GM06990 (cell line): Measurements from ENCODE around the gene ST6GALNAC3.

Experiments
- DNase-seq: peaks from one replicate; pipeline ENCODE4 v3.0.0-alpha.2; 2011; ENCODE audit not compliant: insufficient read length; ENCODE audit errors: extremely low read depth
- H3K27me3 ChIP-seq: replicated peaks from 2 replicates; pipeline ENCODE4 v1.6.0; 2011; ENCODE audit warnings: low read length; ENCODE audit not compliant: control insufficient read depth, insufficient read depth
- H3K36me3 ChIP-seq: 2 replicates; pipeline ENCODE4 v1.5.1; 2011; ENCODE audit warnings: low read length; ENCODE audit not compliant: control insufficient read depth, insufficient read depth
- H3K4me3 ChIP-seq: replicated peaks from 2 replicates; pipeline ENCODE4 v1.5.1; 2011; ENCODE audit warnings: low read depth, mild to moderate bottlenecking, control low read depth, low read length
- TF ChIP-seq, protein P1 (sequence below): IDR thresholded peaks from 2 replicates; pipeline ENCODE4 v1.5.1; 2011; ENCODE audit warnings: low read length, control low read depth, mild to moderate bottlenecking, inconsistent platforms; ENCODE audit not compliant: insufficient read depth, poor library complexity, severe bottlenecking

The ST6GALNAC3 gene

DNA sequence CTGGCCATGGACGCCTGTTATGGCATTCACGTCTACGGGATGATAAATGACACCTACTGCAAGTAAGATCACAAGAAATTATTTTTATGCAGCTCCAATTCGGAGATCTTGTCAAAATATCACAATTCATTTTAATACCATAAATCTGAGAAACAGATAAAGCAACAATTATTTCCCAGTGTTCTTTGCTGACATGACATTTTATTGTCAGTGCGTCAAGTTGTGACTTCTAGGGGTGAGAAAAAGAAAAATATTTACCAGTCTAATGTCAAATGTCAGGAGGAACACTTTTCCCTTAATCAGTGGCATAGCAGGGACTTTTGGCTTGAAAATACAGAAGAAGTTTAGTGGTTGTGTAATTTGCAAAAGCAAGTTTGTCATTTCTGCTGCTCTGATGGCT is 553.0 kb downstream of the ST6GALNAC3 start:
- DNase-seq: no peak
- Histone ChIP-seq H3K36me3 (no peaks in the 10 kb centered on the region), H3K4me3 (no peak overlapping the region), H3K27me3 (no peaks in the 10 kb centered on the region; the same call in 1 of the 2 replicates)
- TF ChIP-seq, protein P1, sequence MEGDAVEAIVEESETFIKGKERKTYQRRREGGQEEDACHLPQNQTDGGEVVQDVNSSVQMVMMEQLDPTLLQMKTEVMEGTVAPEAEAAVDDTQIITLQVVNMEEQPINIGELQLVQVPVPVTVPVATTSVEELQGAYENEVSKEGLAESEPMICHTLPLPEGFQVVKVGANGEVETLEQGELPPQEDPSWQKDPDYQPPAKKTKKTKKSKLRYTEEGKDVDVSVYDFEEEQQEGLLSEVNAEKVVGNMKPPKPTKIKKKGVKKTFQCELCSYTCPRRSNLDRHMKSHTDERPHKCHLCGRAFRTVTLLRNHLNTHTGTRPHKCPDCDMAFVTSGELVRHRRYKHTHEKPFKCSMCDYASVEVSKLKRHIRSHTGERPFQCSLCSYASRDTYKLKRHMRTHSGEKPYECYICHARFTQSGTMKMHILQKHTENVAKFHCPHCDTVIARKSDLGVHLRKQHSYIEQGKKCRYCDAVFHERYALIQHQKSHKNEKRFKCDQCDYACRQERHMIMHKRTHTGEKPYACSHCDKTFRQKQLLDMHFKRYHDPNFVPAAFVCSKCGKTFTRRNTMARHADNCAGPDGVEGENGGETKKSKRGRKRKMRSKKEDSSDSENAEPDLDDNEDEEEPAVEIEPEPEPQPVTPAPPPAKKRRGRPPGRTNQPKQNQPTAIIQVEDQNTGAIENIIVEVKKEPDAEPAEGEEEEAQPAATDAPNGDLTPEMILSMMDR: no peak

DNA sequence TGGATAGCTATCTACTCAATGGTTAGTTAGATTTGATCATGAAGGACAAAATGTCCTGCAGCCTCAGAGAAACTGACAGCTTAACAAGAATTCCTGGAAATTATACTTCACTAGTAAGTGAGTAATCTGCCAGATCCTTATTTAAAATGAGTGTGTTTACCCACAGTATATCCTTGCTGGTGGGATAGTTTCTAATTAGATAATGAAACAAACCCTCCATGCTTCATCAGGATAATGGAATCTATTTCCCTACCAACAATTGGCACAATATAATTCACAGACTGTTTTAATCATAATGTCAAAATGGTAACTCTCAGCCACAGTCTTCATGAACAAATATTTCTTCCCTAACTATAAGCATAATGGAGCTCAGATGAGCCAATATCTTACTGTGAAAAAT is 553.4 kb downstream of the ST6GALNAC3 start:
- Histone ChIP-seq H3K4me3 (no peak overlapping the region), H3K36me3 (no peaks in the 10 kb centered on the region), H3K27me3 (no peaks in the 10 kb centered on the region; the same call in 1 of the 2 replicates)
- TF ChIP-seq, protein P1: no peak
- DNase-seq: no peak

DNA sequence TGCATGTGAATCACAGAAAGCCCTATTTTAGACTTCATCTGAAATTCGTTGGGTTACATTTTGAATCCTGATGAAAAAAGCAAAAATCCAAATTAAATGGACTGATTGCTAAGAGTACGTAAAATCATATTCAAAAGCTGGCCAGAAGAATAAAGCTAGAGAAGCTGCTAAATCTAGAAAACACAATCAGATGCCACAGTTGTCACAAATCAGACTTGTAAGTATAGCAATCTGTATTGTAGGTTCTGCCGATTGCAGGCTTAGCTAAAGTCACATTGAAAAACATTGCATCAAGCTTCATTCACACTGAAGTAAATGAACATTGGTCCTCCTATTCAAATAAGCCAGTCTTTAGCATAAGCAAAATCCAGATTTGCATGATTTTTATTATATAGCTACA is 557.6 kb downstream of the ST6GALNAC3 start:
- Histone ChIP-seq H3K4me3 (no peak overlapping the region), H3K36me3 (no peaks in the 10 kb centered on the region), H3K27me3 (no peaks in the 10 kb centered on the region; the same call in 1 of the 2 replicates)
- DNase-seq: no peak
- TF ChIP-seq, protein P1: no peak

DNA sequence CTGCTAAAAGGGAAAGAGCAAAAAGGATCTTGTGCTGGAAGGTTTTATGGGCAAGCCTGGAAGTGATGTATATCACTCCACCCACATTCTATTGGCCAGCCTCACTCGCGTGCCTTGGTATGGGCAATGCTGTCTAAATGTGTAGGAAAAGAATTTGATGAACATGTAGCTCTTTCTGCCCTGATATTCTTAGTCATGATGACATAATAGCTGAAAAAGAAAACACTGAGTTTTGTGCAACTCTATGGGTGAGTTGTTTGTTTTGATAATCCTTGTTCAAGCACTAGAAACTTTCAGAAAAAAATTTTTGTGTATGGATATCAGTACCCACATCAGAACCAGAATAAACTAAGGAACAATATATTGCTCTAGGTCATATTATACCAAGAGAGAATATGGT is 561.2 kb downstream of the ST6GALNAC3 start:
- Histone ChIP-seq H3K27me3 (no peaks in the 10 kb centered on the region), H3K36me3 (no peaks in the 10 kb centered on the region), H3K4me3 (no peak overlapping the region)
- no peak for DNase-seq
- TF ChIP-seq, protein P1: no peak

DNA sequence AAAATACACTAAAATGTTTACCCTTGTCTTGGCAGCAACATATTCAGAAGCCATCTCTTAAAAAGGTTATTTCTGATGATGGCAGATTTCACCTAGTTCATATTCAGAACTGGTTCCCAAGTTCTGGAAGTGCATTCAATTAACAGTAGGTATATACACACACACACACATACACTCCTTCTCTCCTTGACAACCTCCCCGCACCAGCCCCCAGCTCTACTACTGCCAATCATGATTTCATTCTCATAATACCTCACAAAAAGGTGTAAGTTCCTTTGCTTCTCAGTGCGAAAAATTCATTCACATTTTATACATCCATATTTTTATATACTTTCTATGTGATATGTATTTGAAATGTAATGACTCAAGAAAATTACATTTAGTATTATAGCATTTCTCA is 564.6 kb downstream of the ST6GALNAC3 start:
- Histone ChIP-seq H3K36me3 (no peaks in the 10 kb centered on the region), H3K27me3 (no peaks in the 10 kb centered on the region), H3K4me3 (no peak overlapping the region)
- DNase-seq: no peak
- TF ChIP-seq, protein P1: no peak

DNA sequence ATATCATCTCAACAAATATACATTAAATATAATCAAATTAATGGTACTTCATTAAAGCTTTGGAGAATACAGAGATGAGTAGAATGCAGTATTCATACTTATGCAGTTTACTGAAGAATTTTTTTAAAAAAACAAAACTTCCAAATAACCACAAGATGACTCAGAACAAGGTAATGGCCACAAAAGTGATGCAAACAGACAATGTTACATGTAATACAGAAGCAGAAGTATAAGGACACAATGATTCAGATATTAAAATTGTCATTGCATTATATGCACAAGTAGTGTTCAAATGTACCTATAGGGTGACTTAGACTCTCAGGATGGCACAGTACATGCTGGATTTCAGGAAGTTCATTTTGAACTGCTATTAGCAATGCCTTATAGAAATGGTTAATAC is 565.5 kb downstream of the ST6GALNAC3 start:
- no peaks in the 10 kb centered on the region for H3K27me3 ChIP-seq
- no peak for DNase-seq
- H3K36me3 ChIP-seq: no peaks in the 10 kb centered on the region
- TF ChIP-seq, protein P1: no peak
- H3K4me3 ChIP-seq: no peak overlapping the region
